NK-92 treated with Interleukin-12 subunit alpha and Interleukin-12 subunit beta, amount 100 ng/mL, for 24 hours (cell line): ENCODE results near the gene HELZ2.

ENCODE experiments used
- DNase-seq: peaks from one replicate; lab custom pipeline; 2025; lab: John Stamatoyannopoulos, UW

HELZ2 gene

DNA sequence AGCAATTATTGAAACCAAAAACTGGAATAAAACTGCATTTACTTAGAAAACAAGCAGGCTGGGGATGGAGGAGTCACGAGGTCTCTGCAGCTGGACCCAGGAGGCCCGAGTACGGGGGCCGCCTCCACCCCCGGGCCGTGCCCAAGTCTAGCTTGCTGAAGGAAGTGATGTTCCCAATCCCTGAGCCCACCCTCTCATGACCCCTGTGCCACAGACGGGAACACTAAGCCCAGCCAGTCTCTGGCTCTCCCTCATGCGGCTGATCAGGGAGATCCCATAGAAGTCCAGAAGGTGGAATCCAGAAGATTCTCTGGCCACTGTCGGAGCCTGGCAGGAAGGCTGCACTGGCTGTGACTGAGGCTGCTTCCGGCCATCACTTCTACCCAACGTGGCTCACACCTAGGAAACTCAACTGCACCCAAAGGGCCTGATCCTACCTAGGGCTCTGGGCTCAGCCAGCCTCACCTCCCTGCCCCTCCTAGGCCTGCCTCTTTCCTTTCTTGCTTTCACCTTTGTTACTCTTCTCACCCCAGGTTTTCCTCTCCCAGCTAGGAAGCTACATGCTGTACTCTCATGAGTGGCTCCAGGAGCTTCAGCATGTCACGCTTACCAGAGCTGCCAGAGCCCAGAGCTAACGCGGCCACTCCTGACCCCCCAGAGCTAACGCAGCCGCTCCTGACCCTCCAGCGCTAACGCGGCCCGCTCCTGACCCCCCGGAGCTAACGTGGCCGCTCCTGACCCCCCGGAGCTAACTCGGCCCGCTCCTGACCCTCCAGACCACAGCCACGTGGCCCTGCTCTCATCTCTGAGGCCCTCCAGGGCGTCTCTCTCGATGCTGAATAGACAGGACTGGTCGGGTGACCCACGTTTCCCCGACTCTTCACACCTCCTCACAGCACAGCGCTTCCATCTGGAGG lies 24.7 kb upstream of the HELZ2 start:
- no peak for DNase-seq

DNA sequence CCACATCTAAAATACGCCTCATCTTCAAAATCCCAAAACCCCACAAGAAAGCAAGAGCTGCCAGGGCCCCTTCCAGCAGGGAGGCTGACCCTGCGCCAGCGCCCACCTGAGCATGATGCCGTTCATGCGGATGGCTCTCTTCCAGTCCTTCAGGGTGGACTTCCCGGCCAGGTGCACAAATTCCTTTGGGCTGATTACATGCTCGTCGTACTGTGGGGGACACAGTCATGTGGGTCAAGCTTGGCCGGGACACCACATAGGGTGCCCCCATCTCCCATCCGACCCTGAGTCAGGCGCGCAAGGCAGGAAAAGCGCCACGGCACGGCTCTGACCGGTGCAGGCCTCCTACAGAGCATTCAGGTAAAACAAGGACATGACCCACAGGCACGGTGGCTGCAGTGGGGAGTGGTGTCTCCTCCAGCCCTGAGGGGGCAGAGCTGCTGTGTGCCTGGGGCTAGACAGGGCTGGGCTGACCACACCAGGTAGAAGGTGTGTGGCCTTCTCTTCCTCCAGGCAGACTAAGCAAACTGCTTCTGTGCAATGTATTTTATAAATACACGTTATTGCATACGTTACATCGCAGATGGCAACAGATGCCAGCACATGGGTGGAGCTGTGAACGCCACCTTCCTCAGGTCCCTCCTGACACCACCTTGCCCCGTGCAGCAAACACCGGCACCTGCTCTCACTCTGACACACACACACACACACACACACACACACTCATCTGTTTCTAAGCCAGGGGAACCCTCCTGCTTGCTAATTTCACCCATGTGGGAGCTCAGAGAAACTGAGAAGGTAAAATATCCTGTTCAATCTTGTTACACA lies 23.8 kb upstream of the HELZ2 start:
- no peak for DNase-seq

DNA sequence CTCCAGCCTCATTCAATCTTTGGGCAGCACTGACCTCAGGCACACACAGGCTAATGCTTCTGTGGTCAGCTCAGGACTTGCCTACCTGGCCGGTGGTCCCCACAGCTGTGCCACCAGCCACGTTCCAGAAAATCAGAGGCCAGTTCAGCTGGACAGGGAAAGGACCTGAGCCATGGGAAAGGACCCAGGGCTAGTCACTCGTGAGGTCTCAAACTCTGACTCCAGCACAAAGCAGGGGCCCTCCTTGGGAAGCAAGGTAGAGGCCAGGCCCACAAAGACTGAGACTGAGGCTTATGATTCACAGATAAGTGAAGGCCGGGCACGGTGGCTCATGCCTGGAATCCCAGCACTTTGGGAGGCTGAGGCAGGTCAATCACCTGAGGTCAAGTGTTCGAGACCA lies 22.4 kb upstream of the HELZ2 start:
- DNase-seq, result no peak

DNA sequence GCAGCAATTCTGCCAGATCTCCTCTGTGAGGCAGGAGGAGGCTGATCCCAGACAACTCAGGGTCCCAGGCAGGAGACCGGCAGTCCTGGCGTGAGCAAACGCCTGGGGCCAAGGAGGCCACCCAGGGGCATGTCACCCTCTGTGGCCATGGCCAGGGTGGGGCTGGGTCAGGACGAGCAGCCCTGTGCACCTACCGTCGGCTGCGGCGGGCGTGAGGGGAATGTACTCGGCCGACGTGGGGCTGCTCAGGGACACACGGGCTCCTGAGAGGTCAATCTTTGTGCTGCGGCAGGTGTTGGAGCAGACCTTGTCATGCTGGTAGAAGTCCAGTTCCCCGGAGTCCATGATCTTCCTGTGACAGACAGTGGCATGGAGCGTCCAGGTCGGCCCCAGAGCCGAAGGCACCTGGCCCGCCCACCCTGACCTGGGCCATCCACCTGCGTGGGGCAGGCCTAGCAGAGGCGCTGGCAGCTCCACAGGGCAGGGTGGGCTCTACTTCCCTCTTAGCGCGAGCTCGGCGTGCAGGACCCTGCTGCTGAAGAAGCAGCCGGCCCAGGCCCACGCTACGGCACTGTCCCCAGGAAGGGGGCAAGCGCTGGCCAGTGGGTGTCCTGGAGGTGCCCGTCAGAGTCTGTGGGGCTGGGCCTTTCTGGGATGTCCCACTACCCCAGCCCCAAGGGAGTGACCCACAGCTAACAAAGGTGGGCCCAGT lies 21.5 kb upstream of the HELZ2 start:
- DNase-seq, result no peak

DNA sequence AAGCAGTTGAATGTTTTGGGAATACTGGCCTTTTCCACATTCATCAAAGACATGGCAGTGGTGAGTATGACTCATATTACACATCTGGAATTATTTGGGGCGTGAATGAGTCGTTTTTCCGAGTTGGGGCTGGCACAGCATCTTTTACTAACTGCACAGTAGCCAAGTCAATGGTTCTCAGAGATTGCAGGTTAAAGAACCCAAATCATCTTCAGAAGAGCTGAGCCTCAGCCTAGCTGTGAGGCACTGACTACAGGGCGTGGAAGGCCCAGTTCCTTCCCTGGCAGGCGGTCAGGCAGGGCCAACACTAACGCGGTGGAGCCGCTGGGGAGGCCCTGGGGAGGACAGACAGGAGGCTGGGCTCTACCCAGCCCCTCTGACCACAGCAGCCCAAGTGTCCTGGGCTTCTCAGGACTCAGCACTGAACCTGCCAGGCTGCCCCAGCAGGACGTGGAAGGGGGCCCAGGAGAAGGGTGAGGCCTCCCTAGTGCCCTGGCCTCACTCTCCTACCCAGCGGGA lies 20.1 kb upstream of the HELZ2 start:
- no peak for DNase-seq

DNA sequence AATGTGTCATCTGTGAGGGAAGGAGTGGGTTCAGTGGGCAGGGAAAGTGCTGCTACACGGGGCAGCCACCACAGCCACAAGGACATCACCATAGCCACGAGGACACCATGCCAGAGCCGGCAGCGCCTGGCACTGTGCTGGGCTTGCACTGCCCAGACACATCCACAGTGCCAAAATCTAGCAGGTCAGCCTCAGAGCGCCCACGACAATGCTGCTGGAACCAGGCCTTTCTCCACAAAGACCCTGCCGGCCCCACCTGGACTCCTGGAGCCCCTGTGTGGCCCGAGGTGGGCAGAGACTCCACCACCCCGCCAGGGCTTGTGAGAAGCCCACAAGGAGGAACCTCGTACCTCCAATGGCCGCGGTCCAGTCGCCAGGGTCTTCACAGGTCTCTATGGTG lies 18.6 kb upstream of the HELZ2 start:
- no peak for DNase-seq

DNA sequence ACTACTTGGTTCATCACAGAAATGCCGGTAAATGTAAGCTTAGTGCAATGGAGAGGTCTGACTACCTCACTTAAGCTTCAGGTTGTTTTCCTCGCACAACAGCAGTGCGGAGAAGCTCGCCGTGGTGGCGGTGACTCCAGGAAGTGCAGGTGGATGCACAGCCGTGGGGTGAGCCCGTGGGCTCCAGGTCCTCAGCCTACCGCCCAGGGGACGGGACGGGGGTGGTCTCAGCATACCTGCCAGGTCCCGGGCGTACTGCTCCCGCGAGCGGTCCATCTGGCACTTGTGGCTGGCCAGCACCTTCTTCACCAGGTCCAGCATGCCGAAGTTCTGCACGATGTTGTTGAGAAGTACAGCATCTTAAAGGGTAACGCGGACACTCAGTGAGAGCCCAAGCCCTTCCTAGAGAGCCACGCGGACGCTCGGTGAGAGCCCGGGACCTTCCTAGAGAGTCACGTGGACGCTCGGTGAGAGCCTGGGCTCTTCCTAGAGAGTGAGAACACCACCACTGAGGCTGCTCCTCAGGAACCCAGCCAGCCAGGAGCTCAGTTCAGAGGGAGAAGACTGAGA lies 17.8 kb upstream of the HELZ2 start:
- DNase-seq, result no peak

DNA sequence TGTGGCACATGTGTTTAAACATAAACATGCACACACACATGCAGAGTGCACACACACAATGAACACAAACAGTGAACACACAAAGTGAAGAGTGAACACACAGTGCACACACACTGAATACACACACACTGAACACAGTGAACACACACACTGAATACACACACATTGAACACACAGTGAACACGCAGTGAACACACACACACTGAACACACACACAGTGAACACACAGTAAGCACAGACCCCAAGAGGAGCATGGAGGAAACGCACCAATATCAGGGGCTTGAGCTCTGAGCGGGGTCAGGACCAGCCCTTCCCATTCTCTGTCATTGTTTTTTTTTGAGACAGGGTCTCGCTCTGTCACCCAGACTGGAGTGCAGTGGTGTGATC lies 17.1 kb upstream of the HELZ2 start:
- no peak for DNase-seq

DNA sequence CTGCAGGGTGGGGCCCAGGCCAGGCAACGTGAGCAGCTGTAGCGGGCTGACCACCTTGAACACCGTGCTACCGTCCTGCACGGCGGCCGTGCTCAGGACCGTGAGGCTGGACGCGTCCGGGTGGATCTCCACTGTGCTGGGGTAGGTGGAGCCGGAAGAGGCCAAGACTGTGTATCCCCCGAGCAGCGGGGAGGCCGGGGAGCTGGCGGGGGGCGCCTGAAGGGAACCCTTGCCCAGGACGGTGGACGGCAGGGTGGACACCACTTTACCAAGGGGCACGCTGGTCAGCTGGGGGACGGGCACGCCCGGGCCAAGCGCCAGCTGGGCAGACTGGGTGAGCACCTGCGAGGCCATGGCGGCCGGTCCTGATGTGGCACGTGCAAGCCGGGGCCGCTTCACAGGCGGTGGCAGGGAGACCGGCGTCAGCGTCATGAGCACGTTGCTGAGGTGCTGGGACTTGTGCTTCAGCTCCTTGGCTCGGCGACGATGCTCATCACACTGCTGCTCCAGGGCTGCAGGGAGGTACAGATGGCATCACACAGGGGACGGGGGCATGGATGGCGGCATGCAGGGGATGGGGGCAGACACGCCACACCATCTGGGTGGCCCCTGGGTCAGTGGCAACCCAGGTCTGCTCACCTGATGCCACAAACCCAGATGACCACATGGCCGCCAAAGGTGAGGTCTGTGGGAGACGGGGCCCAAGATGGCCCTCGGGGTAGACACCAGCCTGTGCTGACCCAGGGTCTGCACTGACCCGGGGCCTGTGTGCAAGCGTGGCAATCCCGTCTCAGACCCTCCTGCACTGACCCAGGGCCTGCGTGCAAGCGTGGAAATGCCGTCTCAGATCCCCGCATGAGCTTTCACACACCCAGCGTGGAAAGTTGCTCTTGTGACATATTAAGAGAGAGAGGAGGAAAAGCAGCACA lies 16.4 kb upstream of the HELZ2 start:
- DNase-seq, result no peak

DNA sequence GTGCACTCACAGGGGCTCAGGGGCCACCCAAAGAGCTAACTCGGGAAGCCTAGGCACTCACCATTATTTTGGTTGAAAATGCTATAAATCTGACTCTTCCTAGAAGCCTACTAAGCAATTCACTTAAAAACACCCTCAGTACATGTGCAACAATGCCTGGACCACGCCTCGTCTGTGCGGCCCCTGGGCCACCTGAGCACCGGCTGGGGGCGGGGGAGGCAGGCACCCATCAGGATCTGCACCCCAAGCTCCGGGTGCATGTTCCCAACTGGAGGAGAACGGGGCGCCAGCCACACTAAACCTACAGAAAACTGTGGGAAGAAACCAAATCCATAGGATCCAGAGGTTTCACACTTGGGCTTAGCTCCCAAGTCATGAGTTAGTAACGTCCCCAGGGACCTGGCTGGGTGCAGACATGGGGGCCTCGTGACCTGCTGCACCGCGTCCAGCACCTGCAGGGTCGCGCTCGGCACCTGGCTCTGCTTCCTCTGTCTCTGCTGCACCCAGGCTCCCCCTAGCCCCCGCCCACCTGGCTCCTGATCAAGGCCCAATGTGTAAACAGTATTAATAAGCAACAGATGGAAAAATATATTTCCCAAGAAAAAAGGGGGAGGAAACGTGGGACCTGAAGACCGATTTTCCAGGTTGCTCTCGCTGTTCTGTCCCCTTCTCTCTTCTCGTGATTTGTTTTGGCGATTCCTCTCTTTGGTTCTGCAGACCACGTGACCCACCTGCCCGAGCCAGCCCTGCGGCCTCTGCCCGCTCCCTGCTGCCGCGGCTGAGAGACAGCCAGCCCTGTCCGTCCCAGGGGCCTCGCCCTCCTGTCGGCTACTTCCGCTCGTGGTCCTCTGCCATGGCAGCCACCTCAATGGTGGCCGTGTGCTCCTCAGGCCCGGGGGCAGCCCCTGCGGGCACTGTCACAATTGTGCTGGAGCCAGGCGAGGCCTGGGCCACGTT lies 15.5 kb upstream of the HELZ2 start:
- no peak for DNase-seq

DNA sequence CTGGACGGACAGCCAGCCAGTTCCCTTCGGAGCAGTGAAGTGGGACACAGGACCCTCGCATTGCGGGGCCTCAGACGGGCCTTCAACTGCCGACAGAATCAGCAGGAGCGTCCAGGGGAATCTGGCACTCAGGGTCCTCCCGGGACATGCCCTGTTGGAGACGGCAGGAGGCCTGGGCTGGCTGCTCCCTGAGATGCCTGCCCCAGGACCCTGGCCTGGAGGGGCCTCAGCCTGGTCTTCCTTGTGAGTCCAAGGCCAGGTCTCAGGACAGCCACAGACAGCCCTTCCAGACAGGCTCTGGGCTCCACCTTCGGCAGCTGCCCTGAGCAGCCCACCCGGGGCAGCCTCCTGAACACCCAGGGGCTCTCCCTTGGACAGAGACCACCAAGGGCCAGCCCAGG lies 14.6 kb upstream of the HELZ2 start:
- no peak for DNase-seq

DNA sequence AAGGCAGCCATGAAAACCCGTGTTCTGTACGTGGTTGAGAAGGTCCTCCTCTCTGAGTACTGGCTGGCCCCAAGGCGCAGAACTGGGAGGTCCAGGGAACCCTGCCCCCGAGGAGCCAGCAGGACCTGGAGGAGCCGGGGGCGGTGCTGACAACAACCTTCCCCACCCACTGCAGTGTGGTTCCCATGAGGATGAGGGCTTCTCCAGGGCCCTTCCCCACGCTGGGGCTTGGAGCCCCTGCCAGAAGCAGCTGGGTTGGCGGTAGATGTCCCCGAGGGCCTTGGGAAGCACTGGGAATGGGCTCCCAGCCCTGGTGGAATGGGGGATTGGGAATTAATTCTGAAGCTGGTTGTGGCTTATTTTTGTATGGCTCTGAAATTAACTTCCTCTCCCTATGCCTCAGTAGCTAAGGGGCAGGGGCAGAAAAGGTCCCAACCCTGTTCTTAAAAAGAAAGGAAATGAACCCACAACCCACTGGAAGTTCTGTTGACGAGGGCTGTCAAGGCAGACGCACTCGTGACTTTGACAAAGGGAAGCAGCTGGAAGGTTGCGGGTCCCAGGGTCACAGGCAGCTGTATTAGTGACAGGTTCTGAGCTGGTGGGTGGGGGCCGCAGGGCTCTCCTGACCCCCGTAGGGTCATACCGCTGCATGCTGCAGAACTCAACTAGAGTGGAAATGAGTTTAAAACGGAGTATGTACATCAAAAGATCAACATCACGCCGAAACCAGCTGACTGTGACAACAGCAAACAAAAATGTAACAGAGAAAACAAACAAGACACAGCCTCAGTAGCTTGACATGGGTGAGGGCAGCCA lies 13.9 kb upstream of the HELZ2 start:
- DNase-seq, result no peak

DNA sequence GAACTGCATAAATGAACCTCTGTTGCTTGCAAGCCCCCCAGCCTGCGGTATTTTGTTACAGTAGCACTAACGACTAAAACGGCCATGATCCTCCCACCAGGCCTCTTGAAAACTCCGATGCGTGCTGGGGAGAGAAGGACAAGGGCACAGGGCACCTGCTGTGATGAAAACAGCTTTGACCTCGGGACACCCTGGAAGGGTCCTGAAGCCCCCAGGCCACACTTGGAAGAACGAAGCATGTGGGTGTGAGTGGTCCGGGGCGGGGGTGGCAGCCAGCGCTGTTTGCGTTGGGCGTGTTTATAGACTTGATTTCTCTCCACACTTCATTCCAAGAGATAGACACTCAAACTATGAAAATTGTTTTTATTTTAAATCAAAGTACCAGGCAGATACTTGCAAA lies 13.2 kb upstream of the HELZ2 start:
- no peak for DNase-seq

DNA sequence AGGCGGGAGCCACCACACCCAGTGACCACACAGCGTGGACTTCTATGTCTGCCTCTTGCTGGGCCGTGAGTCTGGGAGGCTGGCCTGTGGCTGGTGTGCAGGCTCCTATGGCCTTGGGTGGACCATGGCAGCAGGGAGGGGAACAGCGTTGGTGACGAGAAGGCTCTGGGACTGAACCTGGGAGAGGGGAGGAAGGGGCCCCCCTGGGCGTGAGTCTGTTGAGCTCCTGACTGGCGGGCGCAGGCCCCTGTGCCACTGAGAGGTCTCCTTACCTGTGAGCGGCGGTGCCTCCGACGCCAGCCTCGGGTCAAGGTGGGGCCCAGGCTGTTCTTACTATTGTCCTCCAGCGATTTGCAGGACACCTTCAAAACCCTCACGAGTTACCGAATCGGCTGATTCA lies 12.8 kb upstream of the HELZ2 start:
- no peak for DNase-seq

DNA sequence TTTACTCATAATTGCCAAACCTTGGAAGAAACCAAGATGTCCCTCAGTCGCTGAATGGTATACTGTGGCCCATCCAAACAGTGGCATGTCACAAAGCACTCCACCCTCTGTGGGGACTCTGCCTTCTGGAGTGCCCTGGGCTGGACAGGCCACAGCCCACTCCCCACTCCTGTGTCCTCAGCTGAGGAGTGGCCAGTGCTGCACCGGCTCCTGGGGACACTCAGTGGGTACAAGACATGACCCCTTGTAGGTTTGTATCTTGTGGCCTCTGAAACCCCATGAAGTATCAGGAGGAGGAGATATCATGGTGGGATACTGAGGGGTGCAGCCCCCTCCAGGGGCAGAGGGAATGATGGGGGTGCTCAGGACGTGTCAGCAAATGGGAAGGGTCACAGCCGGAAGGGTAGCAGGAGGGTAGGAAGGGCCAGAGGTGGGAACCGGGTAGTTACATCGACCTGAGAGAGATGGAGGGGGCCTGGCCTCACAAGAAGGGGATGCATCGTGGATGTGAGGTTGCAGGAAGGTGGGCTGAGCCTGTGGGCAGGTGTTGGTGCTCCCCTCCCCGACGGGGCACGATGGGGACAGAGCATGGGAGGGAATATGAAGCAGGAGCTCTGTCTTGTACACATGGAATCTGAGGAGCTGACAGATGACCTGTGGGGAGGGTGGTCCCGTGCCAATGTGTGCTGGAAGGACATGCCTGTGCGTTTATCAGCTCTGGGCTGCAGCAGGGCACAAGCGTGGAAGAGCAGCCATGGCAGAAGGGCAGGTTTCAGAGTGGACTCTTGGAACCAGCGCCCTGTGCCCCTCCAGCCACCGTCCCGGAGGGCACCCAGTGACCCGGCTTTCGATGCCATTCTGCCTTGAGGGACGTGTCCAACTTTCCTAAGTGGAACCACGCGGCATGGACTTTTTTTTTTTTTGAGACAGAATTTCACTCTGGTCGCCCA lies 11.9 kb upstream of the HELZ2 start:
- DNase-seq, result no peak

DNA sequence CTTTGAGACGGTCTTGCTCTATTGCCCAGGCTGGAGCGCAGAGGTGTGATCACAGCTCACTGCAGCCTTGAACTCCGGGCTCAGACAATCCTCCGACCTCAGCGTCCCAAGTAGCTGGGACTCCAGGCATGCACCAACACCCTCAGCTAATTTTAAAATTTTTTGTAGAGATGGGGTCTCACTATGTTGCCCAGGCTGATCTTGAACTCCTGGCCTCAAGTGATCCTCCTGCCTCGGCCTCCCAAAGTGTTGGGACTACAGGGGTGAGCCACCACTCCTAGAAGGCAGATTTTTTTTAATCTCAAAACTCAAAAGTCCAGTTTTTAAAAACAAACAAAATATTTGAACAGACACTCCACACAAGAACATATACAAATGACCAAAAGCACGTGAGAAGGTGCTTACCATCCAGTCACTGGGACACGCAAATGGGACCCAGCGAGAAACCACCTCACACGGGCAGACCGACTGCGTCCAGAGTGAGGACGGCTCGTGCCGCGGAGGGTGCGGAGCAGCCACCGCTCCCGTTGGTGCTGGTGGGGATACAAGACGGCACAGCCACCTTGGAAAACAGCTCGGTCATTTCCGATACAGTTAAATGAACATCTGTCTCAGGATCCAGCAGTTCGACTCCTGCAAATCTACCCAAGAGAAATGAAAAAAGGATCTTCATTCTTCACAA lies 8.5 kb upstream of the HELZ2 start:
- no peak for DNase-seq

DNA sequence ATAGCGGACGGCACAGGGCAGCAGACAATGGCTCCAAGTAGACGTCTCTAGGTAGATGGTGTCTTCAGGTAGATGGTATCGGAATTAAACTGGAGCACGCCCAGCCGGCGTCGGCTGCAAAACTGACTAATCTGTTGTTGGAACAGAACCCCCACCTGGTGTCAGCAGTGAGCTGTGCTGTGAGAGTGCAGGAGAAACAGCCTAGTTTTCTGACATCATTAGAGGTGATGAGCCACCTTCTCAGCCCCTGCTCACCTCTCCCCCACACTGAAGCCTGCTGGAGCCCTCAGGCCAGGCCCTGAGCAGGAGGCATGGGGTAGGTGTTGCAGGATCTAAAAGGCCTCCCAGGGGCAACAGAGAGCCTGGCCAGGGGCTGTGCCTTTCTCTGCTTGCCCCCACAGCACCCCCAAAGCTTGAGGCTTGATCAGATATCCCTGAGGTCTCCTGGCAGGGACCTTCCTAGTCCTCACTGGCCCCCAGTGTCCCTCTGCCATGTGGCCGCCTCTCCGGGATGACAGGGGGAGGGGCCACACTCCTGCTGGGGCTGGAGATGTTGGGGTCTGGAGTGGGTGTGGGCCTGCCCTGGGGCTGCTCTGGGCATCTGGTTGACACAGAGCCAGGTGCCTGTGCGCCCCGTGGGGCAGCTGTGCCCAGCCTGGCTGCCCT lies 6.9 kb upstream of the HELZ2 start:
- no peak for DNase-seq
